ENCODE measurements around the gene EDRF1.

Gene EDRF1

GRCh38 chr10:125778556-125778955 lies 59.0 kb downstream of the EDRF1 start:
- TF ChIP-seq, protein P1, sequence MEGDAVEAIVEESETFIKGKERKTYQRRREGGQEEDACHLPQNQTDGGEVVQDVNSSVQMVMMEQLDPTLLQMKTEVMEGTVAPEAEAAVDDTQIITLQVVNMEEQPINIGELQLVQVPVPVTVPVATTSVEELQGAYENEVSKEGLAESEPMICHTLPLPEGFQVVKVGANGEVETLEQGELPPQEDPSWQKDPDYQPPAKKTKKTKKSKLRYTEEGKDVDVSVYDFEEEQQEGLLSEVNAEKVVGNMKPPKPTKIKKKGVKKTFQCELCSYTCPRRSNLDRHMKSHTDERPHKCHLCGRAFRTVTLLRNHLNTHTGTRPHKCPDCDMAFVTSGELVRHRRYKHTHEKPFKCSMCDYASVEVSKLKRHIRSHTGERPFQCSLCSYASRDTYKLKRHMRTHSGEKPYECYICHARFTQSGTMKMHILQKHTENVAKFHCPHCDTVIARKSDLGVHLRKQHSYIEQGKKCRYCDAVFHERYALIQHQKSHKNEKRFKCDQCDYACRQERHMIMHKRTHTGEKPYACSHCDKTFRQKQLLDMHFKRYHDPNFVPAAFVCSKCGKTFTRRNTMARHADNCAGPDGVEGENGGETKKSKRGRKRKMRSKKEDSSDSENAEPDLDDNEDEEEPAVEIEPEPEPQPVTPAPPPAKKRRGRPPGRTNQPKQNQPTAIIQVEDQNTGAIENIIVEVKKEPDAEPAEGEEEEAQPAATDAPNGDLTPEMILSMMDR (IDR thresholded peaks at IDR 0.05; ENCODE audit: low read depth, low read length), result no peak
- DNase-seq (ENCODE audit: low read depth in 2 of 2), result no peak
- no peak overlapping the region for H3K4me3 ChIP-seq (replicated peaks in 1 of 2; ENCODE audit: low read depth in 2 of 2, low read length in 2 of 2)

GRCh38 chr10:125779403-125780327 lies 60.2 kb downstream of the EDRF1 start:
- DNase-seq (ENCODE audit: low read depth in 2 of 2), result no peak
- TF ChIP-seq, protein P1 (IDR thresholded peaks at IDR 0.05; ENCODE audit: low read depth, low read length), result no peak
- no peak overlapping the region for H3K4me3 ChIP-seq (replicated peaks in 1 of 2; ENCODE audit: low read depth in 2 of 2, low read length in 2 of 2)

DNA sequence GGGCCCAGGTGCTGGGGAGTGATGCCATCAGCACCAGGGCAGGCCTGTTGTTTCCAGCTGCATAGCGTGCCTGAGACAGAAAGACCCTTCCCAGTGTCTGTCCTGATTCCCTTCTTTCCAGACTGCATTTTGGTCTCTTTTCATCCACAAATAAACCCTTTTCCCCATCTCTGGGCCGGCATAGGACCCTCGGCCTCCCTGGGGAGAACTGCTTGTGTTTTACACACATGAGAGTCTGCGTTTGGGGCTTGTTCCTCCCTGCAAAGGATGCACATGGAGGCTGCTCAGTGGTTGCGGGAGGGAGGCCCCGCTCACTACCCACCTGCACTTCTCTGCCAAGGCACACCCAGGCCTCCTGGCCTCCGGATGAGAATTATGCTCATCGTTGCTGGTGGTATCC lies 61.9 kb downstream of the EDRF1 start:
- TF ChIP-seq, protein P1 (IDR thresholded peaks at IDR 0.05; ENCODE audit: low read depth, low read length), result no peak

DNA sequence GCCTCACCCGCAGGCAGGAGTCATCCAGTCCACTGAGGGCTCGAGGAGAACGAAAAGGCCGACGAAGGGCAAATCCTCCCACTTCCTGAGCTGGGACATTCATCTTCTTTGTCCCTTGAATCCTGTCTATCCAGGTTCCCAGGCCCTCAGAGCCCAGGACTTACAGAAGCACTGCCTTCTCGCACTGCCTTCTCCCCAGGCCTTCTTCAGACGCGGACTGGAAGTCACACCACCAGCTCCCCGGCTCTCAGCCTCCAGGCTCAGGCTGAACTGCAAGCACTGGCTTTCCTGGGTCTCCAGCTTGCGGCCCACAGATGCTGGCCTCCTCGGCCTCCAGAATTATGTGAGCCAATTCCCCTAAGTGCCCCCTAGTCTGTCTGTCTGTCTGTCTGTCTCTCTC lies 62.5 kb downstream of the EDRF1 start:
- no peak overlapping the region for H3K4me3 ChIP-seq (replicated peaks in 1 of 2; ENCODE audit: low read depth in 2 of 2, low read length in 2 of 2)
- no peak for DNase-seq (ENCODE audit: low read depth in 2 of 2)
- TF ChIP-seq, protein P1 (IDR thresholded peaks at IDR 0.05; ENCODE audit: low read depth, low read length), result no peak

More for the DNA sequence above, 61.9 kb downstream of the EDRF1 start:
- no peak overlapping the region for H3K4me3 ChIP-seq (replicated peaks in 1 of 2; ENCODE audit: low read depth in 2 of 2, low read length in 2 of 2)
- no peak for DNase-seq (ENCODE audit: low read depth in 2 of 2)

GRCh38 chr10:125782616-125783015 lies 63.1 kb downstream of the EDRF1 start:
- TF ChIP-seq, protein P1 (IDR thresholded peaks at IDR 0.05; ENCODE audit: low read depth, low read length), result no peak
- no peak for DNase-seq (ENCODE audit: low read depth in 2 of 2)
- no peak overlapping the region for H3K4me3 ChIP-seq (replicated peaks in 1 of 2; ENCODE audit: low read depth in 2 of 2, low read length in 2 of 2)

DNA sequence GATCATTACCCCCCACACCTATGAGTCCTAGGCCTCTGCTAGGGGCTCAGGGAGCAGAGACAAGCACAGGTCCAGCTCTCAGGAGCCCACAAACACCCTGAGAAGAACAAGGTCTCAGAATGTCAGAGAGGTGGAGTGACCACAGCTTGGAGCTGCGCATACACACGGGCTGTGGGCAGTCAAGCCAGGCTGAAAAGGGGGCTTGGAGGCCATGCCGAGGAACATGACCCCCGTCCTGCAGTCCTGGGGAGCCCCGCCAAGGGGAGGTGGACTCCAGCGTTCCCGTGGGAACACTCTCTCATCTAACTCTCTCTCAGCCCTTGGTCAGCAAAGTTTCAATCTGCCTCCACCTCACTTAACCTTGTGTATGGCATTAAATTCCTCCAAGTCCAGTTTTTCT lies 63.9 kb downstream of the EDRF1 start:
- TF ChIP-seq, protein P1 (IDR thresholded peaks at IDR 0.05; ENCODE audit: low read depth, low read length), result no peak
- no peak overlapping the region for H3K4me3 ChIP-seq (replicated peaks in 1 of 2; ENCODE audit: low read depth in 2 of 2, low read length in 2 of 2)
- DNase-seq (ENCODE audit: low read depth in 2 of 2), result no peak
